Ureter (tissue), 1 donor: ENCODE results near the gene ERMP1. TPM values are rescaled to one million over a fixed set of nuclear protein-coding genes. Genes with fewer than 3 reads are reported as not detected.
"Not testable (repeated sequence)": the region's sequence is repeated elsewhere in the genome, so short reads cannot be mapped to it uniquely, and the experiment has no call there.

ENCODE experiments used
- DNase-seq: peaks from one replicate; pipeline ENCODE4 v3.0.0-alpha.2; 2020; ENCODE audit warnings: low spot score
- total RNA-seq: library from RNA; stranded (reverse); gene quantifications from one replicate; pipeline ENCODE4 v1.2.4, GENCODE V29; 2023
- donor health status: DM: yes; HTN: yes; CAD: no.

Gene ERMP1
- total RNA-seq, 1 donor from 2014 or later: 106 TPM

DNA sequence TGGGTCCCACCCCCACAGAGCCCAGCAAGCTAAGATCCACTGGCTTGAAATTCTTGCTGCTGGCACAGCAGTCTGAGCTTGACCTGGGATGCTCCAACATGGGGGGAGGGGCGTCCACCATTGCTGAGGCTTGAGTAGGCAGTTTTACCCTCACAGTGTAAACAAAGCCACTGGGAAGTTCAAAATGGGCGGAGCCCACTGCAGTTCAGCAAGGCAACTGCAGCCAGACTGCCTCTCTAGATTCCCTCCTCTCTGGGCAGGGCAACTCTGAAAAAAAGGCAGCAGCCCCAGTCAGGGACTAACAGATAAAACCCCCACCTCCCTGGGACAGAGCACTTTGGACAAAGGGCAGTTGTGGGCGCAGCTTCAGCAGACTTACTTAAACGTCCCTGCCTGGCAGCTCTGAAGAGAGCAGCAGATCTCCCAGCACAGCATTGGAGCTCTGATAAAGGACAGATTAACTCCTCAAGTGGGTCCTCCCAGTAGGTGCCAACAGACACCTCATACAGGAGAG is 53.2 kb downstream of the ERMP1 start:
- not testable (repeated sequence) for DNase-seq

DNA sequence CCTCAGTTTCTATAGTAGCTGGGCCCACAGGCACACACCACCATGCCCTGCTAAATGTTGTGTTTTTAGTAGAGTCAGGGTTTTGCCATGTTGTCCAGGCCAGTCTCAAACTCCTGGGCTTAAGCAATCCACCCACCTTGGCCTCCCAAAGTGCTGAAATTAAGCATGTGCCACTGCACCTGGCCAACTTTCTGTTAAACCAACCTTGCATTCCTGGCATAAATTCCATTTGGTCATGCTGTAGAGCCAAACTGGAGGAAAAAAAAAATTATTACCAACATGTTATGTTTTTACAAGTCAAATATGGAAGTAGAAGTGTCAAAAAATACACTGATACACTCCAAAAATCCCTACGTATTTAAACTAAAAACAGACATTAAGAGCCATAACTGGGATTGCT is 54.1 kb downstream of the ERMP1 start:
- no peak for DNase-seq

DNA sequence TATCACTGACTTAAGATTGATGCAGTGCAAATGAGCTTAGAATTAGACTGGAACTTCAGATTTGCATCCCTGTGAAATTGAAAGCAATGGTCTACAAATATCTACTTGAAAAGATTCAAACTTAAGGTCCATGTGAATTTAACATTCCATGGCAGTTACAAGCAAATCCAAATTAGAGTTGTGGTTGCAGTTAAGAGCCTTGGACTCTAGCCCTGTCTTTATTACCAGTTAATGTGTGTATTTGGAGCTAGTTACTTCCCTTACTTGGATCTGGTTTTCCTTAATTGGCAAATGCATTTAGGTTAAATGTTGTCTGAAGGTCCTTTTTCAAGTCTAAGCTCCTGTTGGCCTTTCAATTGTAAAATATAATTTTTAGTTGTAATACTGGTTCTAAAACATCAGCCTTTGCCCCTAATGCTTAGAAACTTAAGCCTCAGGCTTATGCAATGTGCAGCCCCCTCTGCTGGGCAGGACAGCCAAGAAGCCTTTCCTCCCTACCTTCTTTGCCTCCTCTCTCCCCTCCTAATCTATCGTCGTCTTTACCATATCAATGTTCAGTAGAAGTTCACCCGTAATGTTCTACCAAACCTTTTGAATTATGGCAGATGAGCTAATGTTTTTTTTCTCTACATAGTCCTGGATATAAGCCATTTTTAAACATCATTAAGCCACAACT is 59.5 kb downstream of the ERMP1 start:
- no peak for DNase-seq

DNA sequence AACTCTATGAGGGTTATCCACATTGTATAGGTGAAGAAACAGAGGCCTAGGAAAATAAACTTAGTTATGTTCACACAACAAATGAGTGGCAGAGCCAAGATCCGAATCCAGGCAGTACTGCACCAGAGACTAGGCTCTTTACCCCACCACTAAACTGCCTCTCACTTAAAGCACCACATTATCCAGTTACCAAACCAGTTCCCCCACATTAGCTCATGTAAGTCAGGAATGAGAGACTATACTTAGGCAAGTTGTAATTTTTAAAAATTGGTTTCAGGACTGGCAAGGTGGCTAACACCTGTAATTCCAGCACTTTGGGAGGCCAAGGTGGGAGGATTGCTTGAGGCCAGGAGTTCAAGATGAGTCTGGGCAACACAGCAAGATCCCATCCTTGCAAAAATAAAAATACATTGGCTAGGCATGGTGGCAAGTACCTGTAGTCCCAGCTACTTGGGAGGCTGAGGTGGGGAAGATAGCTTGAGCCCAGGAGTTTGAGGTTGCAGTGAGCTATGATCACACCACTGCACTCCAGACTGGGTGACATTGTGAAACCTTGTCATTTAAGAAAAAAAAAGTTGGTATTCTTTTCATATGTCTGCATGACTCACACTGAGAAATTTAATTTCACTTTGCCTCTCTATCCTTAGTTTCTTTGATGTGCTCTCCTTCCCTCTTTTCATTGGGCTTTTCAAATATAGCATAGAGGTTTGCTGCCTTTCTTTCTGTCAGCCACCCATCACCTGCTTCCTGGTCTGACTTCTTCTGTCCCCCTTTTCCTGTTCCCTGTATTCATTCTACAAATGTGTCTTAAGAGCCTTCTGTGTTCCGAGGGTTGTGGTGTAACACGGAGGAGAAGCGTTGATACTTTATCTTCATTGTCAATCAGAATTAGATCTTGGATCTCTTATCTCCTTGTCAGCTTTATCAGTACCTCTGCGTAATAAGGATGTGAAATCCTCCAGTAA is 64.7 kb downstream of the ERMP1 start:
- no peak for DNase-seq

DNA sequence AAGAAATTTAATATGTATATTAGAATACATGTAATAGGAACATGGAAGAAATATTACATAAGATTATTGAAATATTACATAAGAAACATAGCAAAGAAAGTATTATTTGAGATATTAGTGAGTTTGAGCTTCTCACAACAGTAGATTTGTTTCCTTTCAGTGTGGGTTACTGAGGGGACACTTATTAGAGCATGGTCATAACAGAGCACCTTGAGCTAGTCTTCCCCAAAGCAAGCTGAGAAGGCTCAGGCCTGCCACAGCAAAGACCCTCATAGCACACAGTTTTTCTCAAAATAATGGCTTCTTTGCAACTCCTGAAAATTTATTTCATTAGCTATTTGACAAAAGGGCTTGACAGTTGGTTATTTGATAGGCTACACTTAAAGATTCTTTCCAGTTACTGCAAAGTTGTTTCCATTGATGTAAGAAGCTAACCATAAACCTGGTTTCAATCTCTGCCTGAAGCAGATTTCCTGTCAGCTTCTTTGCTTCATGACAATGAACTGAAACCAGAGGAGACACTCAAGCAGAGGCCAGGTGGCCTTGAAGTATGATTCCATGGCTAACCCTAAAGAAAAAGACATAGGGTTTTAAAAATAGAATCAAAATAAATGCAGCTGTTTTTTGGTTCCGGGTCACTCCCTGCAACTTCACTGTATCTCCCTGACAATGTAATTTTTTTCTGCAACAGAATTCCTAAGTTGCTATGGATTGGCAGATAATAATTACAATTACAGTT is 68.6 kb downstream of the ERMP1 start:
- no peak for DNase-seq

DNA sequence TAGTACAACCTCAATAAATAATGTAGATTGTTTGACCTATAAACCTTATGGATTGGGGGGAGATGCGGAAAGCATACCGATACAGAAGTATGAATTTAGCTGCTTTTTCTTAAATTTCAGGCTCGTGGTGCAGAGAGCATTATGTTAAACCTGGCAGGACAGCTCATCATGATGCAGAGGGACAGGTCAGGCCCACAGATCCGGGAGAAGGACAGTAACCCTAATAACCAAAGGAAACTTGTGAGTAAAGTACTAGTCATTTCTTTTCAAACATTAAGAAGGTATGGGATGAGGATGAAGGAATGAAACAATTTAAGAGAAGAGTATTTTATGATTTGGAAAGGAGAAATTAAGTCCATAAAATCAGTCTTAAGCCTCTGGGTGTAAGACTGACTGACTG is 70.5 kb downstream of the ERMP1 start:
- no peak for DNase-seq

DNA sequence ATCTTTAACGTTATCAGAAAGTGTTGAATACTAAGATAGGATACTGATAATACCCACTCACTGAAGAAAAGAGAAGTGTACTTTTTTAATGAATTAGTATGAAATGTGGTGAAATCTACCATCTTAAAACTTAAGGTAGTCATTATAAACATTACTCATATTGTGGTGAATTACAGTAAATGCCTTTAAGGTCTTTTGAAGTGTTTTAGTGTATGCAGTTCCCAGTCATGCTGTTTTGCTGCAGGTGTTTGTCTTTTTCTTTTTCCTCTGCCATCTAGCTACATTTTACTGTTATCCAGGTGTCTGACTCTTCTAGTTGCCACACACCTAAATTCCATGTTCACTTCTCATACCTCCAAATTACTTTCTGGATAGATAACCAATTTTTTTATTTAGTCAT is 72.6 kb downstream of the ERMP1 start:
- no peak for DNase-seq

DNA sequence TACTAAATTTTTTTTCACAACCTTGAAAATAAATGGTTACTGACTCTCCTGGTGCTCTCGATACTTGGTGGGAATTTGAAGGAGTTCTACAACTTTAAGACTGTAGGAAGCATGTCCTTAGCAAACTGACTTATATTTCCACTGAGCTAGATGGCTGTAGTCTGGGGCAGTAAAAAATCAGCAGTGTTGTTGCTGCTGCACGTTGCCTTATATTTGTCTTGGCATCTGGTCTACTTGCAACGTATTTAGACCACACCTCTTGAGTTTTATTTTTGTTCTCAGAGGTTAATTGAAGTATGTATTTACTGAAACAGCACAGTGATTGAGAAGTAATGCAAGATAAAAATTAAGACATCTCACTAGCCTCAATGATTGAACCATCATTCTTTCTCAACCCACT is 76.3 kb downstream of the ERMP1 start:
- DNase-seq: no peak

DNA sequence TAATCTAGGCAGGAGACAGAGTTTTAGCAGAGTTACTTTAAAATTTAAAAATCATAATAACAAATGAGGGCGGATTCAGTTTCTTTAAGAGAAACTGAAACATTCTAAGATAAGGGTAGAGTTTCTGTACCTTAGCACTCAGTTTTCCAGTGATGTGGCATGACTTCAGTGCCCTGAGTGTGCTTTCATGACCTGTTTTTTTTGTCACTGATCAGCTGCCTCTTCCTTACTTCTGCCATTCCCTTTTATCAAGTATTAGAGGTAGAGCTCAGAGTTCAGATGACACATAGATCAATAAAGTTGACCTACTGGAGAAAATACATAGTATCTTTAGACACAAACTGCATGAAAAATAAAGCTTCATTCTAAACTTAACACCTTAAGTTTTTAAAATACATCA is 82.3 kb downstream of the ERMP1 start:
- DNase-seq: no peak

DNA sequence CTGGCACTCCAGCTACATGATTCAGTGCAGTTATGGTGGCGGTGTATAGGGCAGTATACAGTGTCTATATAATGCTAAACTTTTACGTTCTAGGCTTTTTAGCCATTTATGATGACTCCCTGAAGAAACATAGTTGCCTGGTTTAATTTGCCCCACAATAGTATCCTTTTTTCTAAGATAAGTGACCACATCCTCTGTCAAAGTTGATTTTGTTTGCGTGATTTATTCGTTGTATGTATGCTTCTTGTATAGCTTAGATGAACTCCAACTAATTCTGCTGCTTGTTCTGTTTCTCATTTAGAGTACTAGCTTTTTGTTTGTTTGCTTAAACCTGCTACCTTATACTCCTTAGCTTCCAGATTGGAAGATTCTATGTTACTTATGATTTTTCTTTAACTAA is 83.6 kb downstream of the ERMP1 start:
- no peak for DNase-seq

DNA sequence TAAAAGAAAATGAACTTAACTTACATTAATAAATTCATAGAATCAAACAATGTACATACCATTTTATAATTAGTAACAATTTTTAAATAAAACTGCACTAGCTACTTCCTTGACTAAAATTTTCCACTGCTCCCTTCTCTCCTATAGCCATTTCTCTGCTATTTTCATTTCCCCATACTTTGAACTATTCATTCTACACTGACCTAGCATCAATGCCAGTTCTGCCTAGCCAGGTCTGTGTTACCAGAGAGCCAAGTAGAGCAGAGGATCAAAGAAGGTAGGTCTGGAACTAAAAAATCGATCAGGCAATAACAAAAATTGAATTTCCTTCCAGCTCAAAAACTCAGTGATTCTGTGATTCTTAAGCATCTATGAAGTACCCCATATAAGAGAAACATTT is 84.5 kb downstream of the ERMP1 start:
- DNase-seq: no peak

DNA sequence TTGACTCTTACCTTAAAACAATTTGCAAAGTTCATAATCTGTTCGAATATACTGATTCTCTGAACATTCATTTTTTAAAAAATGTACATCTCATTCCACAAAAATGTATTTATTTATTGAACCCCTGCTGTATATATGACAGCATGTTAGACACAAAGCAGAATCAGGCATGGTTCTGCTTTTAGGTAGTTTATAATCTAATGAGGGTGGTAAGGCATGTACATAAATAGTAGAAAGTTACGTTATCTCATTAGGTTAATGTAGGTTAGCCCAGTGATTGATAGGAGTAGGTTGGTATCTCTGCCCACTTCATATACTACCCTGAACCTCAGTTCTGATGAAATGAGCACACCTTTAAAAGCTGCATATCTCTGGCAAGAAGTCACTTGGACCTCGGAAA is 89.8 kb downstream of the ERMP1 start:
- no peak for DNase-seq

DNA sequence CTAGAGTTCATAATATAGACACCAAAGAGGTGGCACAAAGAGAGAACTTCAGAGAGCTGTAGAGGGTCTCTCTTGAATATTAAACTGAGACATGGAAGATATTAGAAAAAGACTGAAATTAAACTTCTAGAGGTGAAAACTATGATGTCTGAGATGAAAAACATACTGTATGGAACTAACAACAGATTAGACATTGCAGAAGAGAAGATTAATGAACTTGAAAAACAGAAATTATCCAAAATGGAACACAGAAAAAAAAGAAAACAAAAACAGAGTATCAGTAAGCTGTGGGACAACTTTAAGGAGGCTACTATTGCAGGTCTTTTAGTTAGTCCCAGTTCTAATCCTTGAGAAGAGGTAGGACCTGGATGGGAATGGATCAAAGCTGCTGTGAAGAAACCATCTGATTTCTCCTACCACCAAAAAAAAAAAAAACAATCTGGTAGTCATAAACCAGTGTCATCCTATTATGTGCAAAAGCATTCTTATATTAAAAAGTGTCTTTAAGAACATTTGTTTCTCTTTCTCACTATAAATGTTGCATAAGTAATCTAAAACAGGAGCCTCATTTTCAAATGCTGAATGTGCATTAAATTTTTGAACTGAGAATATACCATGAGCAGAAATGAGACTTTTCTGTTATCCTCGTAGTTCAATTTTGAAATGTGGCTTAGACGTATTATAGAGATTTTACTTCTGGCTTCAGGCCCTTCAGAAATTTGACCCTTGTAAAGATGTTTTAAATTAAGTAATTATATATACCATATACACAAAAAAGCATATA is 96.2 kb downstream of the ERMP1 start:
- no peak for DNase-seq

DNA sequence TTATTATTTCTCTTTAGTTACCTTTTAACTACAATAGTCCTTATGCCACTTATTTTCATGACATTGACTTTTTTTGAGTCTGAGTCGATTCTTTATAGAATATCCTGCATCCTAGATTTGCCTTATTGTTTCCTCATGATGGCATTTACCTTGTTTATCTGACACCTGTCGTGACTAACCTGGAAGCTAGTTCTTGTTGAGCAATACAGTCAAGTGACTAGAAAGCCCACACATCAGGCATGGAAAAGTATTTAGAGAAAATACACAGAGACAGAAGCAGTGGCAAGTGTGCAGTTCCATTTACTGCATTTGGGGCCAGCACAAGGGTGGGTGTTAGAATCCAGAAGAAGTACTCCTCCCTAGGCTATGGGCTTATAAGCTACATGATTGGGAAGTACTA is 97.8 kb downstream of the ERMP1 start:
- DNase-seq: no peak

Other genes with a start within 250 kb of the ERMP1 start
- 28.5 TPM for gene RIC1, start 204.0 kb downstream of the ERMP1 start, total RNA-seq
- gene MLANA, start 57.8 kb upstream of the ERMP1 start, total RNA-seq: not detected
- gene RANBP6, start 182.5 kb upstream of the ERMP1 start, total RNA-seq: 14.7 TPM